KMS-11 (cell line): ENCODE results near the gene SPINK4.

Experiments used
- H2AFZ ChIP-seq: fragments of 200-600 bp; sonication (generic); 2 replicates; pipeline ENCODE4 v1.6.1; 2016; ENCODE audit warnings: antibody characterized with exemption, mixed run types, low read depth
- H3K27ac ChIP-seq: fragments of 200-600 bp; sonication (generic); 2 replicates; pipeline ENCODE4 v1.6.1; 2016; ENCODE audit warnings: mild to moderate bottlenecking, mixed run types
- H3K27me3 ChIP-seq: fragments of 200-600 bp; sonication (generic); 2 replicates; pipeline ENCODE4 v1.6.1; 2017; ENCODE audit warnings: mild to moderate bottlenecking, low read depth, mixed run types, moderate library complexity; ENCODE audit not compliant: insufficient read depth
- H3K36me3 ChIP-seq: fragments of 200-600 bp; sonication (generic); 2 replicates; pipeline ENCODE4 v1.6.1; 2017; ENCODE audit warnings: mild to moderate bottlenecking, mixed run types; ENCODE audit not compliant: insufficient read depth
- H3K4me1 ChIP-seq: fragments of 200-600 bp; sonication (generic); 2 replicates; pipeline ENCODE4 v1.6.1; 2016; ENCODE audit warnings: mild to moderate bottlenecking, low read depth, mixed run types; ENCODE audit not compliant: poor library complexity, severe bottlenecking
- H3K4me2 ChIP-seq: fragments of 200-600 bp; sonication (generic); 2 replicates; pipeline ENCODE4 v1.7.0; 2016; ENCODE audit warnings: mild to moderate bottlenecking, mixed run types
- H3K4me3 ChIP-seq: fragments of 200-600 bp; sonication (generic); IDR thresholded peaks from 2 replicates; pipeline ENCODE4 v1.6.1; 2017; ENCODE audit warnings: low read depth, low read length, mixed read lengths; ENCODE audit not compliant: insufficient read depth
- H3K79me2 ChIP-seq: fragments of 200-600 bp; sonication (generic); 2 replicates; pipeline ENCODE4 v1.6.1; 2016; ENCODE audit warnings: low read depth, mixed run types; ENCODE audit not compliant: insufficient read depth
- H3K9ac ChIP-seq: fragments of 200-600 bp; sonication (generic); 2 replicates; pipeline ENCODE4 v1.6.1; 2016; ENCODE audit warnings: mild to moderate bottlenecking, mixed run types
- H4K20me1 ChIP-seq: fragments of 200-600 bp; sonication (generic); 2 replicates; pipeline ENCODE4 v1.6.1; 2016; ENCODE audit warnings: mild to moderate bottlenecking, mixed run types; ENCODE audit not compliant: insufficient read depth
- CTCF ChIP-seq: fragments of 200-600 bp; sonication (generic); conservative IDR thresholded peaks from 2 replicates; pipeline ENCODE4 v1.6.1; 2017; ENCODE audit warnings: low read depth, mild to moderate bottlenecking, antibody characterized with exemption, low read length, moderate library complexity, mixed read lengths

The SPINK4 gene

DNA sequence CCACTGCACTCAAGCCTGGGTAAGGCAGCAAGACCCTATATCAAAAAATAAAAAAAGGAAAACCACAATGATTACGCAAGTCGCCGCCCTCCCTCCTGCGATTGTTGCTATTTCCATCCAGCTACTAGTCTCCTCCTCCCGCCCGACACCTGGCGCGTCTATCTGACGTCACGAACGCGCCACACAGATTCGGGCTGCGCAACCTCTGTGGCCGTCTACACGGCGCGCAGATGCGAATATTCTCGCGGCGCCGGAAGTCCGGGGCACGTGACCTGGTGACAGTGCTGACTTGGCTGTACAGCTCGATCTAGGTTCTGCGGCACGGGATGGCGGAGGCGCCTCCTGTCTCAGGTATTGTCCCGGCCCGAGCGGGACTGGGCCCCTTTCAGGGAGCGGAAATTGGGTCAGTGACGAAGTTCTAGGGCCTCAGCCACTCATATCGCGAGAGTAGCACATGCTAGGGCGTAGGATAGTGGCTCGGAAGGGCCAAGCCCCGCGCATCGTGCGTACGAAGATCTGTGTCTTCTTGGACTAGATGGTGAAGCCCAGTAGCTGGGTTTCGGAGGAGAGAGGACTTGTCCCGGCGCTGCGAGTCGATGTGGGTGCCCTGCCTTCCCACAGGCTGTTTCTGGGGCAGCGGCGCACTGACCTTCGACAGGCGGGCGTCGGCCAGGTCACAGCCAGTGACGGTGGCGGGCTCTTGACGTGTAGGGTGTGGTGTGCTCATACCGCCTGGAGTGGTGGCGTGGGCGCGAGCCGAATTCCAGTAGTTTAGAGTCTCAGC lies 50.5 kb downstream of the SPINK4 start, which contains the start of gene NFX1:
Gene NFX1, plus strand, starts transcription at position 270 of the 784 bp plus-strand sequence. Its CDS starts 57 bp downstream, at position 327.
- peaks cover 57% of the 10 kb centered on the region for H3K4me1 ChIP-seq
- peak within 1 kb of the TSS; percentile 98 for H3K27ac ChIP-seq
- peaks cover 8% of the 10 kb centered on the region; the same call in 1 of the 2 replicates for H3K36me3 ChIP-seq
- peak within 1 kb of the TSS; percentile 77 for H3K4me2 ChIP-seq
- peak within 1 kb of the TSS; percentile 98 for H3K9ac ChIP-seq
- no peaks in the 10 kb centered on the region for H4K20me1 ChIP-seq
- TF ChIP-seq CTCF, result no peak
- H3K4me3 ChIP-seq, result no peak within 1 kb of the TSS
- H3K79me2 ChIP-seq, result peaks cover 48% of the 10 kb centered on the region
- no peaks in the 10 kb centered on the region for H3K27me3 ChIP-seq
- peak within 1 kb of the TSS; percentile 49 for H2AFZ ChIP-seq

DNA sequence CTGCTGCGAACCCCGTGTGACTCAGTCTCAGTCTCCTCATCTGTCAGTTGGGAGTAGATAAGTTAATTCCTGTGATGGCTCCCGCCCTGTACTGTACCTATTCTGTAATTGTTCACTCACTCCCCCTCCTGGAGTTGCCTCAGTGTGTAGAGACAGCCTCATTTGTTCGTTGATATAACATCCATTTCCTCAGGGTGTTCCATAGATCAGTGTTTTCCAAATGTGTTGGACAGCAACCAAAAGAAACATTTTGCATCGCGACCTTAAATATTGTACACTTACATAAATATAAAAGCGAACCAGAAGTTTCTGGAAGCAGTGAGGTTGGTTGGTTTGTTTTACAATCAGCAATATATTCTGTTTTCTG lies 51.0 kb downstream of the SPINK4 start:
- Histone ChIP-seq H3K36me3 (peaks cover 11% of the 10 kb centered on the region), H3K9ac (peak overlapping the region; percentile 98), H3K27me3 (no peaks in the 10 kb centered on the region), H3K4me3 (no peak overlapping the region), H3K27ac (peak overlapping the region; percentile 98), H4K20me1 (no peaks in the 10 kb centered on the region), H3K79me2 (peaks cover 54% of the 10 kb centered on the region), H3K4me2 (peak overlapping the region; percentile 77), H3K4me1 (peaks cover 63% of the 10 kb centered on the region), H2AFZ (peak overlapping the region; percentile 45; the same call in 1 of the 2 replicates)
- no peak for TF ChIP-seq CTCF

DNA sequence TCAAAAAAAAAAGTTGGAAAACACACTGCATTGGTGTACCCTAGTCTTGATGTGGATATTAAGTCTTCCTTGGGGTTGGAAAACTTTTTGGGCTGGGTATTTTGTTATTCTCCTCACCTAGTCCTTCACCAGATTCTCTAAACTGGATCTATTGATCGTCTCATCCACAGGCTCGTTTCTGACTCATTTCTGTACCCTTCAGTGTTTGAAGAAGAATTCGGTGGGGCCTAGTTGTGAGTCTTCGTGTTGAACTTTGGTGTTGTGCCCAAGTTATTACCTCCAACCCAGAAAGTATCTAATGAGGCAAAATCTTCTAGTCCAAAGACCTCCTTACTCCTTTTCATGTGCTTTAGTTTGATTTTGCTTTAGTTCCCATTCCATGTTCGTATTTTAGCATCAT lies 51.9 kb downstream of the SPINK4 start:
- Histone ChIP-seq H2AFZ (no peak overlapping the region), H3K4me2 (peak overlapping the region; percentile 77; the same call in 1 of the 2 replicates), H3K79me2 (peaks cover 63% of the 10 kb centered on the region), H3K9ac (no peak overlapping the region), H3K27me3 (no peaks in the 10 kb centered on the region), H3K4me1 (peaks cover 67% of the 10 kb centered on the region), H4K20me1 (no peaks in the 10 kb centered on the region), H3K4me3 (no peak overlapping the region), H3K36me3 (peaks cover 11% of the 10 kb centered on the region), H3K27ac (no peak overlapping the region)
- no peak for TF ChIP-seq CTCF

DNA sequence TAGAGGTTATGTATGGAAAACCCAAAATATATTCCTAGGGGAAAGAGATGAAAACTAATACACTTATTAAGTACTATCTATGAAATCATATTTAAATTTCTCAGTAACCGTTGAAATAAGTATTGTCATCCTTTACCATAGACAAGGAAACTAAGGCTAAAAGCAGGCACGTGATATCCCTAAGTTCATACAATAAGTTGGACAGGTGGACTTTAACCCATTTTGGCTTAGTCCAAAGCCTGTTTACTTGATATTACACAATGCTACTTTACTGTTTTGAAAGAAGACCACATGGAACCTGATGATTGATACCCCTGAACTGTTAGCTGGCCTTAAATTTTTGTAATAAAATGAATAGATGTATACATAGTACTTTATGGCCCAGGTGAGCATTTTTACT lies 53.8 kb downstream of the SPINK4 start:
- no peak overlapping the region for H3K27ac ChIP-seq
- H3K79me2 ChIP-seq, result peaks cover 74% of the 10 kb centered on the region
- peak overlapping the region; percentile 5; the same call in 1 of the 2 replicates for H3K4me2 ChIP-seq

More for the DNA sequence above, 53.8 kb downstream of the SPINK4 start:
- Histone ChIP-seq H4K20me1 (no peaks in the 10 kb centered on the region), H3K9ac (no peak overlapping the region), H3K36me3 (peaks cover 11% of the 10 kb centered on the region), H3K4me1 (peaks cover 77% of the 10 kb centered on the region), H2AFZ (no peak overlapping the region), H3K4me3 (no peak overlapping the region), H3K27me3 (no peaks in the 10 kb centered on the region)
- TF ChIP-seq CTCF, result no peak
